Urinary bladder (tissue), 4 donors: ENCODE measurements around the gene SLC24A4. TPM values are rescaled to one million over a fixed set of nuclear protein-coding genes. Genes with fewer than 3 reads are reported as not detected.
A peak's percentile ranks its signal among the peaks of the same experiment; 100 is the strongest.

Source experiments
- DNase-seq: peaks from one replicate; pipeline ENCODE4 v3.0.0-alpha.2; 2015; ENCODE audit errors: extremely low spot score
- H3K27ac ChIP-seq: one replicate; pipeline ENCODE4 v1.5.1; 2013; ENCODE audit warnings: low read depth, mild to moderate bottlenecking, moderate library complexity
- H3K36me3 ChIP-seq: one replicate; pipeline ENCODE4 v1.6.1; 2013; ENCODE audit warnings: mild to moderate bottlenecking, moderate library complexity; ENCODE audit not compliant: insufficient read depth
- H3K4me1 ChIP-seq: one replicate; pipeline ENCODE4 v1.6.1; 2013; ENCODE audit warnings: mild to moderate bottlenecking, moderate library complexity; ENCODE audit not compliant: insufficient read depth
- H3K4me3 ChIP-seq: one replicate; pipeline ENCODE4 v1.5.1; 2013; ENCODE audit warnings: low read depth, low read length
- WGBS: extraction: QIAGEN DNeasy Blood & Tissue Kit; methylation state at CpG from one replicate; pipeline ENCODE4 v1.1.7; 2013; 5-methylcytosine and 5-hydroxymethylcytosine counted together
- polyA plus RNA-seq: library from polyadenylated mRNA; stranded (reverse); fragments of 200-250 nt; gene quantifications from one replicate; pipeline ENCODE4 v1.2.3, GENCODE V29; 2013
- total RNA-seq: library from RNA; depleted of rRNA; stranded (reverse); fragments of >200 nt; gene quantifications from one replicate; pipeline ENCODE4 v1.2.3, GENCODE V29; 2014
- donor health status: healthy with polysubstance abuse.
- donor health status: healthy.

SLC24A4 gene
- total and polyA plus RNA-seq, 2 donors, result 0.18 to 0.85 TPM

DNA sequence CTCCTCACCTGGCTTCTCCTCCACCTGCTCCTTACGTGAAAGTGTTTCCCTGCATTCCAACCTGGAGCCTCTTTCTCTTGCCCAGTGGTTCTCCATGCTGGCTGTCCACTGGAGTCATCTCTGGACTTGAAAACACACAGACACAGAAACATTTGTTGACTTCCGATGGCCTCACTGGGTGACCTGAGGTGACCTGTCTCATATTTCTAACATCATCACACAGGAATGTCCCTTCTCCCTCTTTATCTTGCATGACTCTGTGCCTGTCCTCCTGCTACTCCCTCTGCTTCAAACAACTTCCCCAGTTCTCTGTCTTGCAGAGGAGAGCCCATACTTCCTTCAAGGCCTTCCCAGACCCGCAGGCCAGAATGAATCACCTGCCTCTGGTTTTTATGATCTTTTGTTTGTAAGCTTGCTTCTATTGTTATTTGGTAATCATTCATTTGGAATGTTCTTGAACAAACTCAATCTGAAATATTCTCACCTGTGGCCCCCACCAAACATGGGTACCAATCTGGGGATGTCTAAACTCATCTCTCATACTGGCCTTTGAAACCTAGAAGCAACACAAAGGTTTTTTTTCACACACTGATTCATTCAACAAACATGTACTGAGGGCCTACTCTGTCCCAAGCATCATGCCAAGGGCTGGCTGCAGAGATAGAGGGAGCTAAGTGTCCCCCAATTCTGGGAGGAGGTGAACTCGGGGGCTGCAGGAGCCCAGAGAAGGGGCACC, 181.0 kb downstream of the SLC24A4 start:
- H3K4me3 ChIP-seq, result no peak overlapping the region
- no peaks in the 10 kb centered on the region for H3K4me1 ChIP-seq
- H3K27ac ChIP-seq, result no peak overlapping the region
- 78% methylated on average over 4 of the region's 4 CpGs for WGBS
- DNase-seq, result no peak
- no peaks in the 10 kb centered on the region for H3K36me3 ChIP-seq

DNA sequence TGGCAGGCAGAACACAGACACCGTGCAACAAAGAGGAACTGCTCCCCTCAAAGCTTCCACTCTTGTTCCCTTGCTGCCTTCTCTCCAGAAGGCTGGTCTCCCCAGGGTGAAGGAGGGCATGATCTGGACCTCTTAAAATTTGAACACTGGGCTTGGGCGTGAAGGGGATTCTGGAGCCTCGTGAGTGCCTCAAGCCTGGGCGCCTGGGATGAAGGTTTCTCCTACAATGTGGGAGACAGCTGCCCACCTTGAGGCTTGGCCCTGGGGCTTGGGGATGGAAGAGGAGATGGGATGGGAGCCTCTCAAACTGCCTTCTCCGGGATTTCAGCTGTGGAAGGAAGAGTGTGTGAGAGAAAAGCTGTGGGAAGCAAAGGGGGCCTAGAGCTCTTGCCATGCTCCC, 182.9 kb downstream of the SLC24A4 start:
- 95% methylated on average over 5 of the region's 5 CpGs for WGBS
- DNase-seq, result no peak
- Histone ChIP-seq H3K4me3 (no peak overlapping the region), H3K27ac (no peak overlapping the region), H3K4me1 (no peaks in the 10 kb centered on the region), H3K36me3 (no peaks in the 10 kb centered on the region)

GRCh38 chr14:92506231-92506630, 183.3 kb downstream of the SLC24A4 start:
- no peak for DNase-seq
- Histone ChIP-seq H3K36me3 (no peaks in the 10 kb centered on the region), H3K4me3 (no peak overlapping the region), H3K27ac (no peak overlapping the region), H3K4me1 (no peaks in the 10 kb centered on the region)
- 88% methylated on average over 3 of the region's 3 CpGs for WGBS

- Histone ChIP-seq H3K4me1 (no peaks in the 10 kb centered on the region), H3K27ac (no peak overlapping the region), H3K36me3 (no peaks in the 10 kb centered on the region), H3K4me3 (no peak overlapping the region)
- WGBS, result 87% methylated on average over 4 of the region's 4 CpGs
- DNase-seq, result no peak
Observed at GRCh38 chr14:92507174-92507768, 184.3 kb downstream of the SLC24A4 start.

- no peaks in the 10 kb centered on the region for H3K36me3 ChIP-seq
- WGBS, result 98% methylated on average over 2 of the region's 2 CpGs
- H3K4me3 ChIP-seq, result no peak overlapping the region
- H3K4me1 ChIP-seq, result peaks cover 2% of the 10 kb centered on the region
- no peak for DNase-seq
- H3K27ac ChIP-seq, result no peak overlapping the region
Observed at GRCh38 chr14:92510972-92511371, 188.0 kb downstream of the SLC24A4 start.

DNA sequence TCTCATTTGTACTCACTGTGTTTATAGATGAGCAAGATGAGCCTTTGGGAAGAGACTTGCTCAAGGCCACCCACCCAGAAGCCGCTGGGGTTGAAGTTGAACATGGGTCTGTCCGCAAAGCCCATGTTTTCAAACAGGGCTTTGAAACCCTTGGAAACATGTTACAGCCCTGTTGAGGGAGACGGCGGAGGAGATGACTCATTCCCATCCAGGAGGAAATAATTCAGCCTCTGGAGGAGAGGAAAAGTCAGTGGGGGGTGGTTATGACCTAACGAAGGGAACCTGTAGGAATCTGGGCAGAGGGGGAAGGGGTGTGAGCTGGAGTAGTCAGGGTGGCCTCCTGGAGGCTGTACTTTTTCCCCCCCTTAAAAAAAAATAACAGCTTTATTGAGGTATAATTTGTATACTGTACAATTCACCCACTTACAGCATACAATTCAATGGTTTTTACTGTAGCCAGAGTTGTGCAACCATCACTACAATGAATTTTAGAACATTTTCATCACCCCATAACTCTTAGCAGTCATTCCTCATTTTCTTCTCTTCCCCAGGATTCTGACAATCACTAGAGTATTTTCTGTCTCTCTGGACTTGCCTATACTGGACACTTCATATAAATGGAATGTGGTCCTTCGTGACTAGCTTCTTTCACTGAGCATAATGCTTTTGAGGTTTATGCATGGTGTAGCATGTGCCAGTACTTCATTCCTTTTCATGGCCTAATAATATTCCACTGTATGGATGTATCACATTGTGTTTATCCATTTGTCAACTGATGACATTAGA, 188.7 kb downstream of the SLC24A4 start:
- Histone ChIP-seq H3K4me1 (peaks cover 2% of the 10 kb centered on the region), H3K27ac (no peak overlapping the region), H3K4me3 (no peak overlapping the region), H3K36me3 (no peaks in the 10 kb centered on the region)
- WGBS, result 35% methylated on average over 6 of the region's 6 CpGs
- no peak for DNase-seq

GRCh38 chr14:92512807-92513203, 189.8 kb downstream of the SLC24A4 start:
- no peak for DNase-seq
- whole genome bisulfite sequencing, result 82% methylated on average over 9 of the region's 9 CpGs
- Histone ChIP-seq H3K4me3 (peak overlapping the region; percentile 56), H3K27ac (no peak overlapping the region), H3K4me1 (peaks cover 2% of the 10 kb centered on the region), H3K36me3 (no peaks in the 10 kb centered on the region)

DNA sequence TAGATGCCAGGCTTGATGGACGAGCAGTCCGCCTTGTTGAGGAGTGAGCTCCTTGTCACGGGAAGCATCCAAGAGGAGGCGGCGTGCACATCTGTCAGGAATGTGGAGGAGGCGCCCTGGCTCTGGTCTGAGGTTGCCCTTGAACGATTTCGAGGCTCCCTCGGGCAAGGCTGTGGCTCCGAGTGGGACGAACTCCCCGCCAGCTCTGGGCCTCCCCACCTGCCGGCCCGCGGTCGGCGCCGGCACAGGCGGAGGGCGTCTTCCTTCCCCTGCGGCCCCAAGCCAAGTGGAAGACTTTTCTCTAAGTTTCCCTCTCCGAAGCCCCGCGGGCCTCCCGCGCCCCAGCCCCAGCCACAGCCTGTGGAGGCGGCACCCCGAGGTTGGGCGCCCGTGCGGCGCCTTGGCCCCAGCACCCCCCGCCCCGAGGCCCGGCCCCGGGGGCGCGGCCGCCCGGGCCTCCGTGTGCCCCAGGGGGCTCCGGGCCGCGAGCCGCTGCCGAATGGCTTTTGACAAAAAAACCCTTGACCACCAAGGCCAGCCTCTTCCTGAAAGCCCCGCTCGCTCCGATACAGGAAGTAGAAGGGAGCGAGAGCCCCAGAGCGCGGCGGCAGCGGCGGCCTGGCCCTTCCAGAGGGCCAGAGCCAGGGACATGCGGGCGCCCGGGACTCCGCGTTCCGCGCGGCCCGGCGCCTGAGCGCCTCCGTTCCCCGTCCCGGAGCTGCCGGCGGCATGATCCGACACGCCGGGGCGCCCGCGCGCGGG, 190.4 kb downstream of the SLC24A4 start, which contains the start of gene RIN3:
Gene RIN3 (plus strand): TSS at position 578 of the 762 bp plus-strand sequence. CDS start 152 bp downstream, at position 730.
- H3K27ac ChIP-seq, result peak within 1 kb of the TSS; percentile 28
- DNase-seq, result no peak
- H3K4me3 ChIP-seq, result peak within 1 kb of the TSS; percentile 56
- no peaks in the 10 kb centered on the region for H3K36me3 ChIP-seq
- peaks cover 2% of the 10 kb centered on the region for H3K4me1 ChIP-seq
- 4% methylated on average over 79 of the region's 79 CpGs for WGBS

- Histone ChIP-seq H3K27ac (peak overlapping the region; percentile 28), H3K36me3 (no peaks in the 10 kb centered on the region), H3K4me3 (peak overlapping the region; percentile 56), H3K4me1 (peaks cover 2% of the 10 kb centered on the region)
- DNase-seq, result no peak
- WGBS, result 4% methylated on average over 81 of the region's 81 CpGs
Observed at GRCh38 chr14:92513966-92514843, 191.2 kb downstream of the SLC24A4 start.

- Histone ChIP-seq H3K36me3 (no peaks in the 10 kb centered on the region), H3K27ac (no peak overlapping the region), H3K4me3 (peak overlapping the region; percentile 56), H3K4me1 (peaks cover 2% of the 10 kb centered on the region)
- WGBS, result 53% methylated on average over 15 of the region's 15 CpGs
- no peak for DNase-seq
Observed at GRCh38 chr14:92514844-92515514, 192.0 kb downstream of the SLC24A4 start.

- Histone ChIP-seq H3K36me3 (no peaks in the 10 kb centered on the region), H3K27ac (no peak overlapping the region), H3K4me3 (no peak overlapping the region), H3K4me1 (peaks cover 2% of the 10 kb centered on the region)
- WGBS, result 92% methylated on average over 5 of the region's 5 CpGs
- no peak for DNase-seq
Observed at GRCh38 chr14:92515546-92516343, 192.8 kb downstream of the SLC24A4 start.
